SK-N-SH (cell line): ENCODE measurements around the gene PIK3R3. TPM values are rescaled to one million over a fixed set of nuclear protein-coding genes. Genes with fewer than 3 reads are reported as not detected.
A peak's percentile ranks its signal among the peaks of the same experiment; 100 is the strongest.

Source experiments
- CTCF ChIA-PET: fragments of 300-600, 350-600 bp; formaldehyde crosslinking; extraction: SDS; loops from one replicate; lab custom pipeline; 2021; lab: Yijun Ruan, JAX
- POLR2A ChIA-PET: fragments of 350-600 bp; sonication (Branson Sonifier 250); formaldehyde crosslinking; extraction: SDS; loops from one replicate; lab custom pipeline; 2020; ENCODE audit warnings: antibody characterized with exemption, inconsistent platforms; lab: Yijun Ruan, JAX
- DNase-seq: peaks from one replicate; pipeline ENCODE4 v3.0.0; 2012
- H2AFZ ChIP-seq: fragments of 200-600 bp; sonication (generic); 2 replicates; pipeline ENCODE4 v1.8.1; 2016; ENCODE audit warnings: antibody characterized with exemption, mild to moderate bottlenecking, low read depth
- H3F3A ChIP-seq: fragments of 200-600 bp; sonication (generic); replicated peaks from 2 replicates; pipeline ENCODE3; 2016; ENCODE audit warnings: antibody characterized with exemption, mild to moderate bottlenecking; ENCODE audit not compliant: insufficient read depth
- H3K27ac ChIP-seq, 2 experiments: fragments of 200-500 bp in 1 of 2; fragments of 200-600 bp in 1 of 2; sonication (Bioruptor generic) in 1 of 2; sonication (generic), shearing (Covaris generic) in 1 of 2; 2 replicates each; pipeline versions ENCODE4 v1.5.1 to v1.6.1; 2014 to 2016; ENCODE audit warnings: low read depth in 2 of 2, inconsistent platforms in 1 of 2, low read length in 1 of 2, mild to moderate bottlenecking in 1 of 2, mixed read lengths in 1 of 2
- H3K27me3 ChIP-seq: fragments of 200-600 bp; sonication (generic), shearing (Covaris generic); 2 replicates; pipeline ENCODE4 v1.6.1; 2016; ENCODE audit warnings: mixed run types; ENCODE audit not compliant: insufficient read depth
- H3K36me3 ChIP-seq, 2 experiments: fragments of 200-500 bp in 1 of 2; fragments of 200-600 bp in 1 of 2; sonication (Bioruptor generic) in 1 of 2; sonication (generic) in 1 of 2; replicated peaks in 1 of 2; 2 replicates each; pipeline versions ENCODE3 to v1.5.1; 2014 to 2016; ENCODE audit warnings: low read length in 1 of 2, mild to moderate bottlenecking in 1 of 2; ENCODE audit not compliant: insufficient read depth in 2 of 2, control insufficient read depth in 1 of 2
- H3K4me1 ChIP-seq, 2 experiments: fragments of 200-500 bp in 1 of 2; fragments of 200-600 bp in 1 of 2; sonication (Bioruptor generic) in 1 of 2; sonication (generic), shearing (Covaris generic) in 1 of 2; 2 replicates each; pipeline versions ENCODE4 v1.5.1 to v1.6.1; 2014 to 2016; ENCODE audit warnings: low read depth in 1 of 2, low read length in 1 of 2, mixed run types in 1 of 2; ENCODE audit not compliant: insufficient read depth in 2 of 2, control insufficient read depth in 1 of 2
- H3K4me2 ChIP-seq: fragments of 200-600 bp; sonication (generic), shearing (Covaris generic); 2 replicates; pipeline ENCODE4 v1.6.1; 2017; ENCODE audit warnings: mixed run types
- H3K4me3 ChIP-seq, 2 experiments: fragments of 200-500 bp in 1 of 2; fragments of 200-600 bp in 1 of 2; sonication (Bioruptor generic) in 1 of 2; sonication (generic), shearing (Covaris generic) in 1 of 2; 2 replicates each; pipeline versions ENCODE4 v1.5.1 to v1.8.1; 2014 to 2016; ENCODE audit warnings: low read depth in 2 of 2, inconsistent platforms in 1 of 2, low read length in 1 of 2, mild to moderate bottlenecking in 1 of 2, mixed read lengths in 1 of 2, moderate library complexity in 1 of 2
- H3K79me2 ChIP-seq: fragments of 200-600 bp; sonication (generic); 2 replicates; pipeline ENCODE4 v1.8.1; 2017; ENCODE audit warnings: mild to moderate bottlenecking; ENCODE audit not compliant: insufficient read depth
- H3K9ac ChIP-seq: fragments of 200-600 bp; sonication (generic); 2 replicates; pipeline ENCODE4 v1.6.1; 2017; ENCODE audit warnings: mixed run types
- H3K9me2 ChIP-seq: fragments of 200-600 bp; sonication (generic); 2 replicates; pipeline ENCODE4 v1.6.1; 2017; ENCODE audit warnings: mixed run types
- H3K9me3 ChIP-seq: fragments of 200-600 bp; sonication (generic); 2 replicates; pipeline ENCODE4 v1.6.1; 2017; ENCODE audit warnings: mixed run types, mild to moderate bottlenecking, moderate library complexity
- H4K20me1 ChIP-seq: fragments of 200-600 bp; sonication (generic); 2 replicates; pipeline ENCODE4 v1.6.1; 2017; ENCODE audit warnings: mild to moderate bottlenecking, mixed run types; ENCODE audit not compliant: insufficient read depth
- FOSL2 ChIP-seq: IDR thresholded peaks from 2 replicates; pipeline ENCODE4 v1.4.0; 2012; ENCODE audit warnings: low read depth, mild to moderate bottlenecking, moderate library complexity, borderline replicate concordance
- FOXJ3 ChIP-seq: sonication (generic); formaldehyde crosslinking; IDR thresholded peaks from 2 replicates; pipeline ENCODE4 v1.5.1; 2020; ENCODE audit warnings: mild to moderate bottlenecking, missing genetic modification reagents
- FOXM1 ChIP-seq: IDR thresholded peaks from 2 replicates; pipeline ENCODE4 v1.4.0; 2012; ENCODE audit warnings: low read depth, mild to moderate bottlenecking
- GATA2 ChIP-seq: sonication (generic); formaldehyde crosslinking; IDR thresholded peaks from 2 replicates; pipeline ENCODE4 v1.5.0; 2020; ENCODE audit warnings: mild to moderate bottlenecking, missing genetic modification reagents
- JUND ChIP-seq: IDR thresholded peaks from 2 replicates; pipeline ENCODE4 v1.4.0; 2012
- MEF2A ChIP-seq: IDR thresholded peaks from 2 replicates; pipeline ENCODE4 v1.4.0; 2012; ENCODE audit warnings: low read depth, borderline replicate concordance
- RAD21 ChIP-seq: IDR thresholded peaks from 2 replicates; pipeline ENCODE4 v1.6.1; 2012; ENCODE audit warnings: mild to moderate bottlenecking, low read length
- RFX5 ChIP-seq: IDR thresholded peaks from 2 replicates; pipeline ENCODE4 v1.6.1; 2012; ENCODE audit warnings: mild to moderate bottlenecking, improper control_type of control experiment, low read length
- RXRA ChIP-seq: IDR thresholded peaks from 2 replicates; pipeline ENCODE4 v1.4.0; 2012; ENCODE audit warnings: low read depth, mild to moderate bottlenecking, borderline replicate concordance
- SIN3A ChIP-seq: IDR thresholded peaks from 2 replicates; pipeline ENCODE4 v1.6.1; 2012; ENCODE audit warnings: low read depth, mild to moderate bottlenecking, low read length, moderate library complexity, borderline replicate concordance
- SMC3 ChIP-seq: IDR thresholded peaks from 2 replicates; pipeline ENCODE4 v1.6.1; 2012; ENCODE audit warnings: low read depth, low read length, improper control_type of control experiment
- TAF1 ChIP-seq: IDR thresholded peaks from 2 replicates; pipeline ENCODE4 v1.6.1; 2012; ENCODE audit warnings: low read depth, mild to moderate bottlenecking, low read length, moderate library complexity, borderline replicate concordance
- TCF12 ChIP-seq: IDR thresholded peaks from 2 replicates; pipeline ENCODE4 v1.4.0; 2012
- TEAD4 ChIP-seq: IDR thresholded peaks from 2 replicates; pipeline ENCODE4 v1.4.0; 2012; ENCODE audit warnings: mild to moderate bottlenecking, borderline replicate concordance; ENCODE audit not compliant: insufficient read depth
- YY1 ChIP-seq: IDR thresholded peaks from 2 replicates; pipeline ENCODE4 v1.4.0; 2012; ENCODE audit warnings: low read depth, mild to moderate bottlenecking
- WGBS: methylation state at CpG from one replicate; pipeline ENCODE4 v1.1.6; 2017; ENCODE audit warnings: low lambda C conversion rate; 5-methylcytosine and 5-hydroxymethylcytosine counted together
- polyA plus RNA-seq, 3 experiments: library from polyadenylated mRNA; depleted of rRNA; stranded (reverse); fragments of >200 nt; gene quantifications; 2 replicates each; pipeline ENCODE4 v1.2.3, GENCODE V29; 2012
- TF ChIP-seq, protein P1 (sequence below): fragments of 200-600 bp; sonication (generic); IDR thresholded peaks from 2 replicates; pipeline ENCODE4 v1.6.1; 2017; ENCODE audit warnings: antibody characterized with exemption, mild to moderate bottlenecking, moderate library complexity
- TF ChIP-seq, protein P2 (sequence below): IDR thresholded peaks from 2 replicates; pipeline ENCODE4 v1.4.0; 2012; ENCODE audit warnings: low read depth, borderline replicate concordance
- TF ChIP-seq, protein P3 (sequence below): IDR thresholded peaks from 2 replicates; pipeline ENCODE4 v1.4.0; 2012; ENCODE audit warnings: low read depth
- TF ChIP-seq, protein P4 (sequence below): IDR thresholded peaks from 2 replicates; pipeline ENCODE4 v1.4.0; 2012; ENCODE audit warnings: low read depth, borderline replicate concordance
- TF ChIP-seq, protein P5 (sequence below): IDR thresholded peaks from 2 replicates; pipeline ENCODE4; 2012

The PIK3R3 gene
- polyA plus RNA-seq, 1 of the 3 experiments (the other 2 are of a cell fraction) = 4.0 TPM

DNA sequence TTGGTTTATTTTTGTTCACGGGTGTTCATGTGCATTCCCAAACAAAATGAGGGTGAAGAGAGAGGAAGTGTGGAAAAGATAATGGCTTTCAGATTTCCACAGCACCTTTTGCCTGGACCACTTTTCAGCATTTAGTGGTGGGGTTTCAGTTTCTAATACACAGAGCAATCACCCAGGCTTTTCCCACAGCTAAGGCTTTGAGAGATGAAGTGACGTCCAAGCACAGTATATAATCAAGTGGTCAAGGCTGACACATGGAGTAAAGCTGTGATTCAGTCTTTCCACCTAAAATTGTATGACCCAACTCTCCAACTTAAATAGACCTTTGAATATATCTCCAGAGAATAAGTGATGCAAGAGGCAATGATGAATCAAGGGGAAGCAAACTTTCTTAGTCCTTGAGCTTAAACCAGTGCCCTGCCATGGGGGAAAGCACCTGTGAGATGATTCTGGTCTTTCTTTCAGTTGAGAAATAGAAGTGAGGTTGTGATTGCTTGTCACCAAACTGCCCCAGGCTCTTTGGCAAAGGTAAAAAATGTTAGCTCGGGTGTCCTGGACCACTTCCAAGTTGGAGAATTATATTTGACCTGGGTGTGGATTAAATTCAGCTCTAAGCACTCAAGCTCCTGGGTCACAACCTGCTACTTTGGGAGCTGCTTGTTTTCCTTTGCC, 2.4 kb upstream of the PIK3R3 start:
- Histone ChIP-seq H3F3A (peaks cover 16% of the 10 kb centered on the region), H3K27ac (peak overlapping the region in 1 of 2 experiments; percentile 39; a peak in 2 of 4 replicates), H3K27me3 (no peaks in the 10 kb centered on the region), H3K9me3 (no peaks in the 10 kb centered on the region), H3K4me3 (no peak overlapping the region), H3K4me2 (no peak overlapping the region), H3K4me1 (peaks cover 15 to 22% of the 10 kb centered on the region in 2 experiments; a peak in 2 of 4 replicates), H3K79me2 (peaks cover 16% of the 10 kb centered on the region), H3K36me3 (no peaks in the 10 kb centered on the region), H3K9ac (no peak overlapping the region), H3K9me2 (no peaks in the 10 kb centered on the region), H4K20me1 (no peaks in the 10 kb centered on the region), H2AFZ (no peak overlapping the region)
- ChIA-PET CTCF (interaction anchor here (1.5 to 1.7 kb wide), 2 partner anchors 15 to 44 kb away, joined by 3 read pairs; no protein-coding TSS in a partner anchor), POLR2A (no interaction called here)
- TF ChIP-seq TCF12 (no peak), TAF1 (no peak), RFX5 (no peak), RXRA (no peak), FOSL2 (no peak), MEF2A (no peak), RAD21 (no peak), GATA2 (CRISPR knock-in tag) (no peak), SMC3 (no peak), FOXJ3 (CRISPR knock-in tag) (no peak), FOXM1 (no peak), JUND (no peak), YY1 (no peak), SIN3A (no peak), TEAD4 (no peak)
- TF ChIP-seq, protein P1, sequence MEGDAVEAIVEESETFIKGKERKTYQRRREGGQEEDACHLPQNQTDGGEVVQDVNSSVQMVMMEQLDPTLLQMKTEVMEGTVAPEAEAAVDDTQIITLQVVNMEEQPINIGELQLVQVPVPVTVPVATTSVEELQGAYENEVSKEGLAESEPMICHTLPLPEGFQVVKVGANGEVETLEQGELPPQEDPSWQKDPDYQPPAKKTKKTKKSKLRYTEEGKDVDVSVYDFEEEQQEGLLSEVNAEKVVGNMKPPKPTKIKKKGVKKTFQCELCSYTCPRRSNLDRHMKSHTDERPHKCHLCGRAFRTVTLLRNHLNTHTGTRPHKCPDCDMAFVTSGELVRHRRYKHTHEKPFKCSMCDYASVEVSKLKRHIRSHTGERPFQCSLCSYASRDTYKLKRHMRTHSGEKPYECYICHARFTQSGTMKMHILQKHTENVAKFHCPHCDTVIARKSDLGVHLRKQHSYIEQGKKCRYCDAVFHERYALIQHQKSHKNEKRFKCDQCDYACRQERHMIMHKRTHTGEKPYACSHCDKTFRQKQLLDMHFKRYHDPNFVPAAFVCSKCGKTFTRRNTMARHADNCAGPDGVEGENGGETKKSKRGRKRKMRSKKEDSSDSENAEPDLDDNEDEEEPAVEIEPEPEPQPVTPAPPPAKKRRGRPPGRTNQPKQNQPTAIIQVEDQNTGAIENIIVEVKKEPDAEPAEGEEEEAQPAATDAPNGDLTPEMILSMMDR = no peak
- TF ChIP-seq, protein P2, sequence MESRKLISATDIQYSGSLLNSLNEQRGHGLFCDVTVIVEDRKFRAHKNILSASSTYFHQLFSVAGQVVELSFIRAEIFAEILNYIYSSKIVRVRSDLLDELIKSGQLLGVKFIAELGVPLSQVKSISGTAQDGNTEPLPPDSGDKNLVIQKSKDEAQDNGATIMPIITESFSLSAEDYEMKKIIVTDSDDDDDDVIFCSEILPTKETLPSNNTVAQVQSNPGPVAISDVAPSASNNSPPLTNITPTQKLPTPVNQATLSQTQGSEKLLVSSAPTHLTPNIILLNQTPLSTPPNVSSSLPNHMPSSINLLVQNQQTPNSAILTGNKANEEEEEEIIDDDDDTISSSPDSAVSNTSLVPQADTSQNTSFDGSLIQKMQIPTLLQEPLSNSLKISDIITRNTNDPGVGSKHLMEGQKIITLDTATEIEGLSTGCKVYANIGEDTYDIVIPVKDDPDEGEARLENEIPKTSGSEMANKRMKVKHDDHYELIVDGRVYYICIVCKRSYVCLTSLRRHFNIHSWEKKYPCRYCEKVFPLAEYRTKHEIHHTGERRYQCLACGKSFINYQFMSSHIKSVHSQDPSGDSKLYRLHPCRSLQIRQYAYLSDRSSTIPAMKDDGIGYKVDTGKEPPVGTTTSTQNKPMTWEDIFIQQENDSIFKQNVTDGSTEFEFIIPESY = no peak
- TF ChIP-seq, protein P3, sequence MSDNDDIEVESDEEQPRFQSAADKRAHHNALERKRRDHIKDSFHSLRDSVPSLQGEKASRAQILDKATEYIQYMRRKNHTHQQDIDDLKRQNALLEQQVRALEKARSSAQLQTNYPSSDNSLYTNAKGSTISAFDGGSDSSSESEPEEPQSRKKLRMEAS = no peak
- TF ChIP-seq, protein P4, sequence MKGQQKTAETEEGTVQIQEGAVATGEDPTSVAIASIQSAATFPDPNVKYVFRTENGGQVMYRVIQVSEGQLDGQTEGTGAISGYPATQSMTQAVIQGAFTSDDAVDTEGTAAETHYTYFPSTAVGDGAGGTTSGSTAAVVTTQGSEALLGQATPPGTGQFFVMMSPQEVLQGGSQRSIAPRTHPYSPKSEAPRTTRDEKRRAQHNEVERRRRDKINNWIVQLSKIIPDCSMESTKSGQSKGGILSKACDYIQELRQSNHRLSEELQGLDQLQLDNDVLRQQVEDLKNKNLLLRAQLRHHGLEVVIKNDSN = no peak
- TF ChIP-seq, protein P5, sequence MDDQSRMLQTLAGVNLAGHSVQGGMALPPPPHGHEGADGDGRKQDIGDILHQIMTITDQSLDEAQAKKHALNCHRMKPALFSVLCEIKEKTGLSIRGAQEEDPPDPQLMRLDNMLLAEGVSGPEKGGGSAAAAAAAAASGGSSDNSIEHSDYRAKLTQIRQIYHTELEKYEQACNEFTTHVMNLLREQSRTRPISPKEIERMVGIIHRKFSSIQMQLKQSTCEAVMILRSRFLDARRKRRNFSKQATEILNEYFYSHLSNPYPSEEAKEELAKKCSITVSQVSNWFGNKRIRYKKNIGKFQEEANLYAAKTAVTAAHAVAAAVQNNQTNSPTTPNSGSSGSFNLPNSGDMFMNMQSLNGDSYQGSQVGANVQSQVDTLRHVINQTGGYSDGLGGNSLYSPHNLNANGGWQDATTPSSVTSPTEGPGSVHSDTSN = no peak
- WGBS = 62% methylated on average over 3 of the region's 3 CpGs
- no peak for DNase-seq
